ENCODE data around the gene BMPR1B. TPM values are rescaled to one million over a fixed set of nuclear protein-coding genes. Genes with fewer than 3 reads are reported as not detected.

BMPR1B gene
- total RNA-seq, 1 experiment from 2014 or later: 0.35 TPM

DNA sequence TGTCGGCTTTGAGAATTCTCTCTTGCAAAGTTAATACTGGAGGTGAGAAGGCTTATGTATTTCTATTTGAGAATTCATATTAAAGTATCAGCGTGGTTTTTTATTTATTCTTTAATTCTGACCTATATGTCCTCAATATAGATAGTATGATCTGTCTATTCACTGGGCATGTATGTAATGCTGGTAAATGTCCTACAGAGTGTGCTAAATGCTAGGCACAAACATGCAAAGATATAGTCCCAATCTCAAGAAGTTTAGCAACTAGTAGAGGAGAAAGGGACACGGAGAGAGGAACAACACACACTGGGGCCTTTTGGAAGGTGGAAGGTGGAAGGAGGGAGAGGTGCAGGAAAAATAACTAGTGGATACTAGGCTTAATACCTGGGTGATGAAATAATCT is 11.0 kb upstream of the BMPR1B start:
- WGBS (ENCODE audit: extremely low coverage, insufficient read length, low lambda C conversion rate): no CpG with 5 or more reads among the region's 3 CpGs
- Histone ChIP-seq H3K23ac (ENCODE audit: insufficient read length, low read depth, low read length) (no peak overlapping the region), H3K14ac (ENCODE audit: insufficient read depth, low read length) (no peak overlapping the region), H3K23me2 (ENCODE audit: insufficient read length, low read depth, low read length, poor library complexity, severe bottlenecking) (no peaks in the 10 kb centered on the region), H3K4me2 (ENCODE audit: insufficient read depth, insufficient read length, low read length) (no peak overlapping the region), H3K18ac (ENCODE audit: insufficient read length, low read depth, low read length) (no peak overlapping the region), H2BK20ac (ENCODE audit: low read depth, low read length, poor library complexity, severe bottlenecking) (no peak overlapping the region), H3K56ac (ENCODE audit: insufficient read length, low read depth, low read length) (no peak overlapping the region), H4K8ac (replicated peaks; ENCODE audit: insufficient read length, low read depth, low read length) (no peak overlapping the region), H4K91ac (ENCODE audit: insufficient read length, low read depth, low read length) (no peak overlapping the region), H3K9me3 (ENCODE audit: control insufficient read depth, low read depth, low read length) (no peaks in the 10 kb centered on the region), H3T11ph (ENCODE audit: low read length) (no peak overlapping the region), H2BK12ac (ENCODE audit: insufficient read length, low read depth, low read length) (no peak overlapping the region), H3K4ac (ENCODE audit: low read depth, low read length) (no peak overlapping the region), H3K27me3 (ENCODE audit: insufficient read depth, low read length) (no peaks in the 10 kb centered on the region), H3K27ac (ENCODE audit: insufficient read length, low read depth, low read length) (no peak overlapping the region), H2AK5ac (ENCODE audit: insufficient read length, low read length) (no peak overlapping the region), H3K79me2 (ENCODE audit: insufficient read depth, low read length) (no peaks in the 10 kb centered on the region), H3K4me1 (ENCODE audit: insufficient read depth, low read length) (no peaks in the 10 kb centered on the region; the same call in 1 of the 2 replicates), H2BK15ac (ENCODE audit: low read depth, low read length) (no peak overlapping the region), H2AFZ (ENCODE audit: low read length) (no peak overlapping the region), H2BK120ac (ENCODE audit: low read depth, low read length, poor library complexity, severe bottlenecking) (no peak overlapping the region), H4K20me1 (ENCODE audit: control insufficient read depth, insufficient read depth, insufficient read length) (no peaks in the 10 kb centered on the region), H2BK5ac (ENCODE audit: insufficient read length, low read length) (no peak overlapping the region), H4K5ac (ENCODE audit: insufficient read length, low read depth, low read length) (no peak overlapping the region), H3K79me1 (ENCODE audit: insufficient read depth, low read depth, low read length, poor library complexity, severe bottlenecking) (no peaks in the 10 kb centered on the region), H3K9ac (ENCODE audit: extremely low read depth, insufficient read length, low read length) (no peak overlapping the region)
- Mint-ChIP-seq H3K36me3 (ENCODE audit: insufficient read depth in 1 of 3, low read depth in 3 of 3) (no peaks in the 10 kb centered on the region), H3K4me3 (no peak overlapping the region), H3K4me1 (peaks cover 8% of the 10 kb centered on the region in 2 experiments; a peak in 3 of 4 replicates), H3K9me3 (no peaks in the 10 kb centered on the region), H3K27me3 (ENCODE audit: low read depth) (no peaks in the 10 kb centered on the region), H3K27ac (no peak overlapping the region)
- TF ChIP-seq CTCF (conservative IDR thresholded peaks at IDR 0.05): no peak; the same call in 2 of the 3 replicates
- no peak for DNase-seq

Data from H9 (cell line).